Measurements from ENCODE around the gene INPP5A.

DNA sequence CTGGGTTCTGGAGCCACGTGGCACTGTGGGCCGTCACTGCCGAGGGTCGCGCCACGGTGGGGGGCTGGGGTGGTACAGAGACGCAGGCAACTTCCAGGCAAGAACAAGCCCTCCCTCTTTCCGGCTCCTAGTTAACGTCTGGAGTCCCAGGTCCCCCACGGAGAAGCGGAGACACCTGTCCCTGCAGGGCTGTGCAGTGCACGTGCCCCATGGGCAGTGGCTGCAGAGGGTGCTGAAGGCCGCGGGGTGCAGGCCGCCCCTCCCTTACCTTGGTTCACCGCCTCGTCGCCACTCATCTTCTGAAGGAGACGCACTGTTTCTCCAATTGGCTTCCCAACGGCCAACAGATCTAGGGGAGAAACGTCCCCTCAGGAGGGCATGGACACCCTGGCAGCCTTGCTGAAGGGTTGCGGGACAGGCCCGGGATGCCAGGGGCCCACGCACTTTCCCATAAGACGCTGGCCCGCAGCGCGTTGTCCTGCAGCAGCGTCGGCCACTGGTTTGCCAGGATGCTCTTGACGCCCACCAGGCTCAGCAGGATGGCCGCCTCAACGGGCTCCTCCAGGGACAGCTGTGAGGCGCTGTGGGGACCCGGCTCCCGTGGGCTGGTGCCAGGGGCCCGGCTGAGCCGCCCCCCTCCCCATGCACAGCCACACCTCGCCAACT is 272.7 kb downstream of the INPP5A start:
- TF ChIP-seq, protein P1, sequence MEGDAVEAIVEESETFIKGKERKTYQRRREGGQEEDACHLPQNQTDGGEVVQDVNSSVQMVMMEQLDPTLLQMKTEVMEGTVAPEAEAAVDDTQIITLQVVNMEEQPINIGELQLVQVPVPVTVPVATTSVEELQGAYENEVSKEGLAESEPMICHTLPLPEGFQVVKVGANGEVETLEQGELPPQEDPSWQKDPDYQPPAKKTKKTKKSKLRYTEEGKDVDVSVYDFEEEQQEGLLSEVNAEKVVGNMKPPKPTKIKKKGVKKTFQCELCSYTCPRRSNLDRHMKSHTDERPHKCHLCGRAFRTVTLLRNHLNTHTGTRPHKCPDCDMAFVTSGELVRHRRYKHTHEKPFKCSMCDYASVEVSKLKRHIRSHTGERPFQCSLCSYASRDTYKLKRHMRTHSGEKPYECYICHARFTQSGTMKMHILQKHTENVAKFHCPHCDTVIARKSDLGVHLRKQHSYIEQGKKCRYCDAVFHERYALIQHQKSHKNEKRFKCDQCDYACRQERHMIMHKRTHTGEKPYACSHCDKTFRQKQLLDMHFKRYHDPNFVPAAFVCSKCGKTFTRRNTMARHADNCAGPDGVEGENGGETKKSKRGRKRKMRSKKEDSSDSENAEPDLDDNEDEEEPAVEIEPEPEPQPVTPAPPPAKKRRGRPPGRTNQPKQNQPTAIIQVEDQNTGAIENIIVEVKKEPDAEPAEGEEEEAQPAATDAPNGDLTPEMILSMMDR (IDR thresholded peaks at IDR 0.05 in 2 of 3, conservative IDR thresholded peaks at IDR 0.05 in 1 of 3; ENCODE audit: insufficient read depth in 2 of 3, low read depth in 1 of 3, low read length in 3 of 3), result no peak
- TF ChIP-seq HCFC1 (IDR thresholded peaks at IDR 0.05; ENCODE audit: low read depth, low read length) (no peak), SRF (CRISPR knock-in tag; IDR thresholded peaks at IDR 0.05) (no peak), MTA1 (IDR thresholded peaks at IDR 0.05; ENCODE audit: borderline replicate concordance) (no peak)

All from K562 (cell line).